WTC11 (cell line): Measurements from ENCODE around the gene KRT1. TPM values are rescaled to one million over a fixed set of nuclear protein-coding genes. Genes with fewer than 3 reads are reported as not detected.

Experiments
- ATAC-seq: fragments of 200-7000 bp; cut with Tn5 transposase; 2 replicates; pipeline ENCODE4 v1.10.0; 2021; ENCODE audit warnings: mild to moderate bottlenecking, moderate library complexity
- CTCF ChIA-PET: fragments of 300-600 bp; sonication (Branson Sonifier 250); formaldehyde crosslinking; loops from one replicate; lab custom pipeline; 2021; ENCODE audit warnings: antibody characterized with exemption; lab: Charles Lee
- POLR2A ChIA-PET: fragments of 350-600 bp; sonication (Branson Sonifier 250); formaldehyde crosslinking; loops from one replicate; lab custom pipeline; 2021; ENCODE audit warnings: antibody characterized with exemption; lab: Charles Lee
- DNase-seq: peaks from one replicate; pipeline ENCODE4 v3.0.0; 2021; ENCODE audit warnings: low spot score
- H3K27ac Mint-ChIP-seq: 2 replicates; pipeline ENCODE4 v1.8.0; 2021; ENCODE audit warnings: mixed read lengths
- H3K27me3 Mint-ChIP-seq: 2 replicates; pipeline ENCODE4 v1.8.0; 2021; ENCODE audit warnings: low read depth, mild to moderate bottlenecking, moderate library complexity, mixed read lengths
- H3K36me3 Mint-ChIP-seq: 2 replicates; pipeline ENCODE4 v1.8.0; 2021; ENCODE audit warnings: mixed read lengths
- H3K4me1 Mint-ChIP-seq: 2 replicates; pipeline ENCODE4 v1.8.0; 2022; ENCODE audit warnings: mixed read lengths
- H3K4me3 Mint-ChIP-seq: 2 replicates; pipeline ENCODE4 v1.8.0; 2021; ENCODE audit warnings: mild to moderate bottlenecking, moderate library complexity, mixed read lengths
- H3K9me3 Mint-ChIP-seq: 2 replicates; pipeline ENCODE4 v1.8.0; 2021; ENCODE audit warnings: mixed read lengths
- JUN ChIP-seq: sonication (generic); formaldehyde crosslinking; IDR thresholded peaks from 2 replicates; pipeline ENCODE4 v1.8.0; 2023; ENCODE audit warnings: mild to moderate bottlenecking, missing genetic modification reagents
- NR1H2 ChIP-seq: sonication (generic); formaldehyde crosslinking; IDR thresholded peaks from 2 replicates; pipeline ENCODE4 v1.9.0; 2021; ENCODE audit warnings: mild to moderate bottlenecking, moderate library complexity, missing genetic modification reagents
- RELA ChIP-seq: sonication (generic); formaldehyde crosslinking; IDR thresholded peaks from 2 replicates; pipeline ENCODE4 v1.8.1; 2022; ENCODE audit warnings: missing genetic modification reagents, mild to moderate bottlenecking, borderline replicate concordance
- SOX15 ChIP-seq: fragments of 250-450 bp; sonication (Bioruptor Pico); IDR thresholded peaks from 2 replicates; pipeline ENCODE4 v1.9.0; 2021; ENCODE audit warnings: mild to moderate bottlenecking
- ZNF671 ChIP-seq: fragments of 250-450 bp; sonication (Bioruptor Pico); IDR thresholded peaks from 2 replicates; pipeline ENCODE4 v1.8.0; 2021; ENCODE audit warnings: mild to moderate bottlenecking
- total RNA-seq: library from RNA; stranded (reverse); gene quantifications from 3 replicates; pipeline ENCODE4 v1.2.3, GENCODE V29; 2021
- TF ChIP-seq, protein P1 (sequence below): sonication (generic); formaldehyde crosslinking; conservative IDR thresholded peaks from 2 replicates; pipeline ENCODE4 v1.8.1; 2022; ENCODE audit warnings: mild to moderate bottlenecking, missing genetic modification reagents
- TF ChIP-seq, protein P2 (sequence below): fragments of 250-450 bp; sonication (Bioruptor Pico); IDR thresholded peaks from 2 replicates; pipeline ENCODE4 v1.9.0; 2021; ENCODE audit warnings: mild to moderate bottlenecking
- TF ChIP-seq, protein P3 (sequence below): sonication (generic); formaldehyde crosslinking; IDR thresholded peaks from 2 replicates; pipeline ENCODE4 v1.8.1; 2022; ENCODE audit warnings: mild to moderate bottlenecking, moderate library complexity, missing genetic modification reagents
- TF ChIP-seq, protein P4 (sequence below): sonication (generic); formaldehyde crosslinking; IDR thresholded peaks from 2 replicates; pipeline ENCODE4 v1.8.1; 2023; ENCODE audit warnings: mild to moderate bottlenecking, missing genetic modification reagents, moderate library complexity
- TF ChIP-seq, protein P5 (sequence below): sonication (generic); formaldehyde crosslinking; IDR thresholded peaks from 2 replicates; pipeline ENCODE4 v1.8.0; 2023; ENCODE audit warnings: missing genetic modification reagents, mild to moderate bottlenecking, borderline replicate concordance
- TF ChIP-seq, protein P6 (sequence below): fragments of 250-450 bp; sonication (Bioruptor Pico); IDR thresholded peaks from 2 replicates; pipeline ENCODE4 v1.9.0; 2021; ENCODE audit warnings: mild to moderate bottlenecking
- TF ChIP-seq, protein P7 (sequence below): sonication (generic); formaldehyde crosslinking; IDR thresholded peaks from 2 replicates; pipeline ENCODE4 v1.8.0; 2022; ENCODE audit warnings: missing genetic modification reagents

Gene KRT1
- total RNA-seq, 1 experiment from 2014 or later = not detected

DNA sequence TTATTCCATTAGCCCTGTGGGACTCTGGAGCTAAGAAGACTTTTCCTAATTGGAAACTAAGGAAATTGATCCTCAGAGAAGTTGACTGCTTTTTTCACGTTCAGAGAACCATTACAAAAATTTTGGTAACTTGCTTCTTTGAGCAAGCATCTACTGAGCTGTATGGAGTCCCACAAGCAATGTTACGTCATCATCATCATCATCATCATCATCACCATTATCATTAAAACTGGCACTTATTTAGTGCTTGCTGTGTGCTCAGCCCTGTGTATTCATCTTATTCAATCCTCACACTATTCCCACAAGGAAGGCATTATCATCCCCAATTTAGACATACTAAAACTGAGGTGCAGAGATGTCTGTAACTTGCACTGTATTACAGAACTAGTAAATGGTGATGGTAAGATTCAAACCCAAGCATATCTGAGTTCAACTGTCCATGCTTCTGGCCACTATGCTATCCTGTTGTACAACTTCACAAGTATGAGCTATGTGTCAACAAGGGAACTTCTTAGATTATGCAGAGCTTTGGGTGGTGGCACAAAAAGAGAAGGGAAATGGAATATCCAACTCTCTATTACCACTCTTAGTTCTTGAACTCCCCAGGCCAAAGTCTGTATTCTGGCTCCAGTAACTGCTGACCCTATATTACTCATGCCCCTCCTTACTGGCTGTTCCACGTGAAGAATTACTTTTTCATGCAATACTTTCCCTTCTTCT lies 6.3 kb downstream of the KRT1 start:
- CTCF ChIA-PET = interaction anchor here (0.9 to 1.4 kb wide), 4 partner anchors 18 to 278 kb away, joined by 3 to 8 read pairs (median 3); no protein-coding TSS in a partner anchor
- TF ChIP-seq SOX15 (CRISPR knock-in tag) (no peak), JUN (CRISPR knock-in tag) (no peak), ZNF671 (CRISPR knock-in tag) (no peak), NR1H2 (CRISPR knock-in tag) (no peak), RELA (CRISPR knock-in tag) (no peak)
- TF ChIP-seq, protein P1, sequence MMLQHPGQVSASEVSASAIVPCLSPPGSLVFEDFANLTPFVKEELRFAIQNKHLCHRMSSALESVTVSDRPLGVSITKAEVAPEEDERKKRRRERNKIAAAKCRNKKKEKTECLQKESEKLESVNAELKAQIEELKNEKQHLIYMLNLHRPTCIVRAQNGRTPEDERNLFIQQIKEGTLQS (CRISPR knock-in tag) = no peak
- TF ChIP-seq, protein P2, sequence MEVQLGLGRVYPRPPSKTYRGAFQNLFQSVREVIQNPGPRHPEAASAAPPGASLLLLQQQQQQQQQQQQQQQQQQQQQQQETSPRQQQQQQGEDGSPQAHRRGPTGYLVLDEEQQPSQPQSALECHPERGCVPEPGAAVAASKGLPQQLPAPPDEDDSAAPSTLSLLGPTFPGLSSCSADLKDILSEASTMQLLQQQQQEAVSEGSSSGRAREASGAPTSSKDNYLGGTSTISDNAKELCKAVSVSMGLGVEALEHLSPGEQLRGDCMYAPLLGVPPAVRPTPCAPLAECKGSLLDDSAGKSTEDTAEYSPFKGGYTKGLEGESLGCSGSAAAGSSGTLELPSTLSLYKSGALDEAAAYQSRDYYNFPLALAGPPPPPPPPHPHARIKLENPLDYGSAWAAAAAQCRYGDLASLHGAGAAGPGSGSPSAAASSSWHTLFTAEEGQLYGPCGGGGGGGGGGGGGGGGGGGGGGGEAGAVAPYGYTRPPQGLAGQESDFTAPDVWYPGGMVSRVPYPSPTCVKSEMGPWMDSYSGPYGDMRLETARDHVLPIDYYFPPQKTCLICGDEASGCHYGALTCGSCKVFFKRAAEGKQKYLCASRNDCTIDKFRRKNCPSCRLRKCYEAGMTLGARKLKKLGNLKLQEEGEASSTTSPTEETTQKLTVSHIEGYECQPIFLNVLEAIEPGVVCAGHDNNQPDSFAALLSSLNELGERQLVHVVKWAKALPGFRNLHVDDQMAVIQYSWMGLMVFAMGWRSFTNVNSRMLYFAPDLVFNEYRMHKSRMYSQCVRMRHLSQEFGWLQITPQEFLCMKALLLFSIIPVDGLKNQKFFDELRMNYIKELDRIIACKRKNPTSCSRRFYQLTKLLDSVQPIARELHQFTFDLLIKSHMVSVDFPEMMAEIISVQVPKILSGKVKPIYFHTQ (CRISPR knock-in tag) = no peak
- TF ChIP-seq, protein P3, sequence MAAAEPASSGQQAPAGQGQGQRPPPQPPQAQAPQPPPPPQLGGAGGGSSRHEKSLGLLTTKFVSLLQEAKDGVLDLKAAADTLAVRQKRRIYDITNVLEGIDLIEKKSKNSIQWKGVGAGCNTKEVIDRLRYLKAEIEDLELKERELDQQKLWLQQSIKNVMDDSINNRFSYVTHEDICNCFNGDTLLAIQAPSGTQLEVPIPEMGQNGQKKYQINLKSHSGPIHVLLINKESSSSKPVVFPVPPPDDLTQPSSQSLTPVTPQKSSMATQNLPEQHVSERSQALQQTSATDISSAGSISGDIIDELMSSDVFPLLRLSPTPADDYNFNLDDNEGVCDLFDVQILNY (CRISPR knock-in tag) = no peak
- TF ChIP-seq, protein P4, sequence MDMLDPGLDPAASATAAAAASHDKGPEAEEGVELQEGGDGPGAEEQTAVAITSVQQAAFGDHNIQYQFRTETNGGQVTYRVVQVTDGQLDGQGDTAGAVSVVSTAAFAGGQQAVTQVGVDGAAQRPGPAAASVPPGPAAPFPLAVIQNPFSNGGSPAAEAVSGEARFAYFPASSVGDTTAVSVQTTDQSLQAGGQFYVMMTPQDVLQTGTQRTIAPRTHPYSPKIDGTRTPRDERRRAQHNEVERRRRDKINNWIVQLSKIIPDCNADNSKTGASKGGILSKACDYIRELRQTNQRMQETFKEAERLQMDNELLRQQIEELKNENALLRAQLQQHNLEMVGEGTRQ (CRISPR knock-in tag) = no peak
- TF ChIP-seq, protein P5, sequence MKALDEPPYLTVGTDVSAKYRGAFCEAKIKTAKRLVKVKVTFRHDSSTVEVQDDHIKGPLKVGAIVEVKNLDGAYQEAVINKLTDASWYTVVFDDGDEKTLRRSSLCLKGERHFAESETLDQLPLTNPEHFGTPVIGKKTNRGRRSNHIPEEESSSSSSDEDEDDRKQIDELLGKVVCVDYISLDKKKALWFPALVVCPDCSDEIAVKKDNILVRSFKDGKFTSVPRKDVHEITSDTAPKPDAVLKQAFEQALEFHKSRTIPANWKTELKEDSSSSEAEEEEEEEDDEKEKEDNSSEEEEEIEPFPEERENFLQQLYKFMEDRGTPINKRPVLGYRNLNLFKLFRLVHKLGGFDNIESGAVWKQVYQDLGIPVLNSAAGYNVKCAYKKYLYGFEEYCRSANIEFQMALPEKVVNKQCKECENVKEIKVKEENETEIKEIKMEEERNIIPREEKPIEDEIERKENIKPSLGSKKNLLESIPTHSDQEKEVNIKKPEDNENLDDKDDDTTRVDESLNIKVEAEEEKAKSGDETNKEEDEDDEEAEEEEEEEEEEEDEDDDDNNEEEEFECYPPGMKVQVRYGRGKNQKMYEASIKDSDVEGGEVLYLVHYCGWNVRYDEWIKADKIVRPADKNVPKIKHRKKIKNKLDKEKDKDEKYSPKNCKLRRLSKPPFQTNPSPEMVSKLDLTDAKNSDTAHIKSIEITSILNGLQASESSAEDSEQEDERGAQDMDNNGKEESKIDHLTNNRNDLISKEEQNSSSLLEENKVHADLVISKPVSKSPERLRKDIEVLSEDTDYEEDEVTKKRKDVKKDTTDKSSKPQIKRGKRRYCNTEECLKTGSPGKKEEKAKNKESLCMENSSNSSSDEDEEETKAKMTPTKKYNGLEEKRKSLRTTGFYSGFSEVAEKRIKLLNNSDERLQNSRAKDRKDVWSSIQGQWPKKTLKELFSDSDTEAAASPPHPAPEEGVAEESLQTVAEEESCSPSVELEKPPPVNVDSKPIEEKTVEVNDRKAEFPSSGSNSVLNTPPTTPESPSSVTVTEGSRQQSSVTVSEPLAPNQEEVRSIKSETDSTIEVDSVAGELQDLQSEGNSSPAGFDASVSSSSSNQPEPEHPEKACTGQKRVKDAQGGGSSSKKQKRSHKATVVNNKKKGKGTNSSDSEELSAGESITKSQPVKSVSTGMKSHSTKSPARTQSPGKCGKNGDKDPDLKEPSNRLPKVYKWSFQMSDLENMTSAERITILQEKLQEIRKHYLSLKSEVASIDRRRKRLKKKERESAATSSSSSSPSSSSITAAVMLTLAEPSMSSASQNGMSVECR (CRISPR knock-in tag) = no peak
- TF ChIP-seq, protein P6, sequence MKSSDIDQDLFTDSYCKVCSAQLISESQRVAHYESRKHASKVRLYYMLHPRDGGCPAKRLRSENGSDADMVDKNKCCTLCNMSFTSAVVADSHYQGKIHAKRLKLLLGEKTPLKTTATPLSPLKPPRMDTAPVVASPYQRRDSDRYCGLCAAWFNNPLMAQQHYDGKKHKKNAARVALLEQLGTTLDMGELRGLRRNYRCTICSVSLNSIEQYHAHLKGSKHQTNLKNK (CRISPR knock-in tag) = no peak
- no peaks in the 10 kb centered on the region for H3K36me3 Mint-ChIP-seq
- no peak overlapping the region for H3K4me3 Mint-ChIP-seq
- DNase-seq (no peak), ATAC-seq (no peak)
- POLR2A ChIA-PET = no interaction called here
- no peaks in the 10 kb centered on the region for H3K9me3 Mint-ChIP-seq
- H3K27me3 Mint-ChIP-seq = peaks cover 5% of the 10 kb centered on the region; the same call in 1 of the 2 replicates
- H3K27ac Mint-ChIP-seq = no peak overlapping the region
- no peaks in the 10 kb centered on the region for H3K4me1 Mint-ChIP-seq

DNA sequence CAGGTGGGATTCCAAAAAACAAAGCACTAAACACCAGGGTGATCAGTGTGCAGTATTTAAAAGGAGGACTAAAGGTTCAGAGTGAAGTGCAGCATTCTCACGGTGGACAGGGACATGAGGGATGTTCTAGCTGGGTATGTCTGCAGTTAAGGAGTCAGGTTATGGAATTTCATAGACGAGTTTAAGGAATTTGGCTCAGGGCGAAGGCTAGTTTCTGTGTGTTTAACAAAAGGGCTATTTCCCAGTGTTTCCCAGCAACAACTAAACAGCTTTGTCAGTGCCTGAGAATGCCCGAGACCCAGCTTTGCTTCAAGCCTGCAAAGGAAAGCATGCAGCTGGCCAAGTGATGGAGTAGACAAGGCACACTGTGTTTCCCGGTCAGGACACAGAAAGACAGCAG lies 7.0 kb downstream of the KRT1 start:
- ChIA-PET CTCF (interaction anchor here (0.9 to 1.5 kb wide), 6 partner anchors 63 to 277 kb away, joined by 3 to 4 read pairs (median 3); no protein-coding TSS in a partner anchor), POLR2A (interaction anchor here (0.7 kb wide), 1 partner anchor 12 kb away, joined by 3 read pairs; no protein-coding TSS in a partner anchor)
- H3K27me3 Mint-ChIP-seq = peaks cover 5% of the 10 kb centered on the region; the same call in 1 of the 2 replicates
- H3K4me1 Mint-ChIP-seq = no peaks in the 10 kb centered on the region
- TF ChIP-seq, protein P7, sequence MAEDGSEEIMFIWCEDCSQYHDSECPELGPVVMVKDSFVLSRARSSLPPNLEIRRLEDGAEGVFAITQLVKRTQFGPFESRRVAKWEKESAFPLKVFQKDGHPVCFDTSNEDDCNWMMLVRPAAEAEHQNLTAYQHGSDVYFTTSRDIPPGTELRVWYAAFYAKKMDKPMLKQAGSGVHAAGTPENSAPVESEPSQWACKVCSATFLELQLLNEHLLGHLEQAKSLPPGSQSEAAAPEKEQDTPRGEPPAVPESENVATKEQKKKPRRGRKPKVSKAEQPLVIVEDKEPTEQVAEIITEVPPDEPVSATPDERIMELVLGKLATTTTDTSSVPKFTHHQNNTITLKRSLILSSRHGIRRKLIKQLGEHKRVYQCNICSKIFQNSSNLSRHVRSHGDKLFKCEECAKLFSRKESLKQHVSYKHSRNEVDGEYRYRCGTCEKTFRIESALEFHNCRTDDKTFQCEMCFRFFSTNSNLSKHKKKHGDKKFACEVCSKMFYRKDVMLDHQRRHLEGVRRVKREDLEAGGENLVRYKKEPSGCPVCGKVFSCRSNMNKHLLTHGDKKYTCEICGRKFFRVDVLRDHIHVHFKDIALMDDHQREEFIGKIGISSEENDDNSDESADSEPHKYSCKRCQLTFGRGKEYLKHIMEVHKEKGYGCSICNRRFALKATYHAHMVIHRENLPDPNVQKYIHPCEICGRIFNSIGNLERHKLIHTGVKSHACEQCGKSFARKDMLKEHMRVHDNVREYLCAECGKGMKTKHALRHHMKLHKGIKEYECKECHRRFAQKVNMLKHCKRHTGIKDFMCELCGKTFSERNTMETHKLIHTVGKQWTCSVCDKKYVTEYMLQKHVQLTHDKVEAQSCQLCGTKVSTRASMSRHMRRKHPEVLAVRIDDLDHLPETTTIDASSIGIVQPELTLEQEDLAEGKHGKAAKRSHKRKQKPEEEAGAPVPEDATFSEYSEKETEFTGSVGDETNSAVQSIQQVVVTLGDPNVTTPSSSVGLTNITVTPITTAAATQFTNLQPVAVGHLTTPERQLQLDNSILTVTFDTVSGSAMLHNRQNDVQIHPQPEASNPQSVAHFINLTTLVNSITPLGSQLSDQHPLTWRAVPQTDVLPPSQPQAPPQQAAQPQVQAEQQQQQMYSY (CRISPR knock-in tag) = no peak
- TF ChIP-seq, protein P1 (CRISPR knock-in tag) = no peak
- H3K9me3 Mint-ChIP-seq = no peaks in the 10 kb centered on the region
- DNase-seq (no peak), ATAC-seq (no peak)
- no peak overlapping the region for H3K27ac Mint-ChIP-seq
- H3K36me3 Mint-ChIP-seq = no peaks in the 10 kb centered on the region
- H3K4me3 Mint-ChIP-seq = no peak overlapping the region
